ENCODE results near the gene COMT.
"Not testable (repeated sequence)": the region's sequence is repeated elsewhere in the genome, so short reads cannot be mapped to it uniquely, and the experiment has no call there.

COMT gene

GRCh38 chr22:19904935-19905334 is 36.6 kb upstream of the COMT start:
- peak overlapping the region; percentile 57; the same call in 1 of the 2 replicates for H3K27ac ChIP-seq
- no peaks in the 10 kb centered on the region for H3K36me3 ChIP-seq (ENCODE audit: insufficient read depth, low read length)
- DNase-seq (ENCODE audit: low read depth, low spot score) = no peak
- H3K9me3 ChIP-seq (ENCODE audit: low read depth, low read length) = no peaks in the 10 kb centered on the region
- H3K4me3 ChIP-seq = peak overlapping the region; percentile 20; the same call in 1 of the 2 replicates
- H3K9ac ChIP-seq (ENCODE audit: insufficient read length) = peak overlapping the region; percentile 8
- TF ChIP-seq FOXP2 (optimal IDR thresholded peaks at IDR 0.05; ENCODE audit: control extremely low read depth, extremely low read length, insufficient read depth) (no peak), POLR2AphosphoS5 (IDR thresholded peaks at IDR 0.05; ENCODE audit: borderline replicate concordance, low read depth, low read length) (no peak), EZH2 (IDR thresholded peaks at IDR 0.05) (no peak)

GRCh38 chr22:19905347-19906276 is 36.0 kb upstream of the COMT start:
- H3K9me3 ChIP-seq (ENCODE audit: low read depth, low read length) = no peaks in the 10 kb centered on the region
- H3K4me3 ChIP-seq = no peak overlapping the region
- no peaks in the 10 kb centered on the region for H3K36me3 ChIP-seq (ENCODE audit: insufficient read depth, low read length)
- TF ChIP-seq EZH2 (IDR thresholded peaks at IDR 0.05) (no peak), FOXP2 (optimal IDR thresholded peaks at IDR 0.05; ENCODE audit: control extremely low read depth, extremely low read length, insufficient read depth) (no peak), POLR2AphosphoS5 (IDR thresholded peaks at IDR 0.05; ENCODE audit: borderline replicate concordance, low read depth, low read length) (no peak)
- H3K27ac ChIP-seq = peak overlapping the region; percentile 57; the same call in 1 of the 2 replicates
- peak overlapping the region; percentile 8 for H3K9ac ChIP-seq (ENCODE audit: insufficient read length)
- DNase-seq (ENCODE audit: low read depth, low spot score) = no peak

GRCh38 chr22:19906864-19907263 is 34.7 kb upstream of the COMT start:
- H3K9me3 ChIP-seq (ENCODE audit: low read depth, low read length); H3K9ac ChIP-seq (ENCODE audit: insufficient read length); H3K36me3 ChIP-seq (ENCODE audit: insufficient read depth, low read length); H3K4me3 ChIP-seq; DNase-seq (ENCODE audit: low read depth, low spot score); H3K27ac ChIP-seq: not testable (repeated sequence)

GRCh38 chr22:19907902-19908301 is 33.7 kb upstream of the COMT start:
- not testable (repeated sequence) for H3K4me3 ChIP-seq; H3K27ac ChIP-seq; H3K9me3 ChIP-seq (ENCODE audit: low read depth, low read length); H3K36me3 ChIP-seq (ENCODE audit: insufficient read depth, low read length); DNase-seq (ENCODE audit: low read depth, low spot score); H3K9ac ChIP-seq (ENCODE audit: insufficient read length)

- no peaks in the 10 kb centered on the region for H3K9me3 ChIP-seq (ENCODE audit: low read depth, low read length)
- no peak overlapping the region for H3K4me3 ChIP-seq
- H3K36me3 ChIP-seq (ENCODE audit: insufficient read depth, low read length) = peaks cover 11% of the 10 kb centered on the region
- TF ChIP-seq FOXP2 (optimal IDR thresholded peaks at IDR 0.05; ENCODE audit: control extremely low read depth, extremely low read length, insufficient read depth) = no peak
- TF ChIP-seq EZH2 (IDR thresholded peaks at IDR 0.05) = no peak
- no peak for TF ChIP-seq POLR2AphosphoS5 (IDR thresholded peaks at IDR 0.05; ENCODE audit: borderline replicate concordance, low read depth, low read length)
- DNase-seq (ENCODE audit: low read depth, low spot score) = peak; percentile 57
- no peak overlapping the region for H3K9ac ChIP-seq (ENCODE audit: insufficient read length)
- no peak overlapping the region for H3K27ac ChIP-seq
These were observed 32.0 kb upstream of the COMT start for GRCh38 chr22:19909350-19910179.

- Histone ChIP-seq H3K9ac (ENCODE audit: insufficient read length) (no peak overlapping the region), H3K4me3 (no peak overlapping the region), H3K36me3 (ENCODE audit: insufficient read depth, low read length) (peaks cover 11% of the 10 kb centered on the region), H3K27ac (no peak overlapping the region), H3K9me3 (ENCODE audit: low read depth, low read length) (no peaks in the 10 kb centered on the region)
- DNase-seq (ENCODE audit: low read depth, low spot score) = no peak
- TF ChIP-seq POLR2AphosphoS5 (IDR thresholded peaks at IDR 0.05; ENCODE audit: borderline replicate concordance, low read depth, low read length) = no peak
- no peak for TF ChIP-seq EZH2 (IDR thresholded peaks at IDR 0.05)
- TF ChIP-seq FOXP2 (optimal IDR thresholded peaks at IDR 0.05; ENCODE audit: control extremely low read depth, extremely low read length, insufficient read depth) = no peak
These were observed 31.3 kb upstream of the COMT start for GRCh38 chr22:19910180-19910744.

- no peak for DNase-seq (ENCODE audit: low read depth, low spot score)
- no peak overlapping the region for H3K9ac ChIP-seq (ENCODE audit: insufficient read length)
- H3K9me3 ChIP-seq (ENCODE audit: low read depth, low read length) = no peaks in the 10 kb centered on the region
- H3K27ac ChIP-seq = no peak overlapping the region
- H3K4me3 ChIP-seq = no peak overlapping the region
- TF ChIP-seq FOXP2 (optimal IDR thresholded peaks at IDR 0.05; ENCODE audit: control extremely low read depth, extremely low read length, insufficient read depth) = no peak
- no peak for TF ChIP-seq POLR2AphosphoS5 (IDR thresholded peaks at IDR 0.05; ENCODE audit: borderline replicate concordance, low read depth, low read length)
- TF ChIP-seq EZH2 (IDR thresholded peaks at IDR 0.05) = no peak
- H3K36me3 ChIP-seq (ENCODE audit: insufficient read depth, low read length) = peaks cover 11% of the 10 kb centered on the region
These were observed 29.9 kb upstream of the COMT start for GRCh38 chr22:19911540-19912270.
